ENCODE results near the gene CFAP74. TPM values are rescaled to one million over a fixed set of nuclear protein-coding genes. Genes with fewer than 3 reads are reported as not detected.

CFAP74 gene
- total and polyA plus RNA-seq, 2 of the 13 experiments (the other 11 are each of a cell fraction or from before 2014, with no cell fraction given): 0.27 to 0.62 TPM

DNA sequence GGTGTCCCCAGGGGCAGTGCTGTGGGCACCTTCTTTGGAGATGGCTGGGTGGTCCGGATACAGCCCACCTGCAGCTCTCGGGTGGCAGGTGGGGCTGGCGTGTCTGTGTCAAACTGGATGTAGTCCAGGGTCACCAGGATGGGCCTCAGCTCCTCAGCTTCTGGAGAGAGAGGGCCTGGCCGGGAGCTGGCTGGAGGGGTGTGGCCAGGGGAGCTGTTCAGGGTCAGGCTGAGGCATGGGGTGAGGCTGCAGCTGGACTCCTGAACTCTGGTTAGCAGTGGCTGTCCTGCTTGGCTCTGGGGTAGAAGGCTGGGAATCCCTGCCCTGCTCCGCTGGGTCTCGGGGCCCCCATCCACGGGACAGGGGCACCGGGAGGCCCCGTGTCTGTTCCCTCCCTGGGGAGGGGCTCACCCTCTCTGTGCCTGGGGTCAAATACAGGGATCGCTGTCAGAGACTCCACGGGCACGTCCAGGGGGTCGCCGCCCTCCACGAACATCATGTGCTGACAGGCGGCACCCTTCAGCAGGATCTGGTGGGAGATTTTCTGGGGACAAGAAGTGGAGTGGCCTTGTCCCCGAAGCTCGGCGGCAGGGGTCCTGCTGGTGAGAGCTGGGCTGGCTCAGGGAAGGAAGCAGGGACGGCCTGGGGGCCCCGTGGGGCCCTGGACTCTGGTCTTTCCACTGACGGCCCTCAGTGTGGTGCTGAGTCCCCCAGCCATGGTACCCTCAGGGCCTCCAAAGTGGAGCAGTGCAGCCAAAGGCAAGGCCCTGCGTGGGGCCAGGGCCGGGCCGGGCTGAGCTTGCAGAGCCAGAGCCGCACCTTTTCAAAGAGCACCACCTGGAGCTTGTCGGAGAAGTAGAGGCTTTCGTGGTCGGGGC is 80.4 kb downstream of the CFAP74 start (continued):
- TF ChIP-seq, protein P1, sequence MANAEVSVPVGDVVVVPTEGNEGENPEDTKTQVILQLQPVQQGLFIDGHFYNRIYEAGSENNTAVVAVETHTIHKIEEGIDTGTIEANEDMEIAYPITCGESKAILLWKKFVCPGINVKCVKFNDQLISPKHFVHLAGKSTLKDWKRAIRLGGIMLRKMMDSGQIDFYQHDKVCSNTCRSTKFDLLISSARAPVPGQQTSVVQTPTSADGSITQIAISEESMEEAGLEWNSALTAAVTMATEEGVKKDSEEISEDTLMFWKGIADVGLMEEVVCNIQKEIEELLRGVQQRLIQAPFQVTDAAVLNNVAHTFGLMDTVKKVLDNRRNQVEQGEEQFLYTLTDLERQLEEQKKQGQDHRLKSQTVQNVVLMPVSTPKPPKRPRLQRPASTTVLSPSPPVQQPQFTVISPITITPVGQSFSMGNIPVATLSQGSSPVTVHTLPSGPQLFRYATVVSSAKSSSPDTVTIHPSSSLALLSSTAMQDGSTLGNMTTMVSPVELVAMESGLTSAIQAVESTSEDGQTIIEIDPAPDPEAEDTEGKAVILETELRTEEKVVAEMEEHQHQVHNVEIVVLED (CRISPR knock-in tag; IDR thresholded peaks at IDR 0.05; ENCODE audit: borderline replicate concordance): peak; percentile 56; the same call in 1 of the 2 replicates
- TF ChIP-seq HOXA5 (CRISPR knock-in tag; IDR thresholded peaks at IDR 0.05) (0 out of 2 replicates have a peak, but pooled peaks have one; percentile 28), JDP2 (CRISPR knock-in tag; IDR thresholded peaks at IDR 0.05; ENCODE audit: borderline replicate concordance) (no peak), SOX5 (CRISPR knock-in tag; IDR thresholded peaks at IDR 0.05; ENCODE audit: borderline replicate concordance) (no peak), ZNF331 (CRISPR knock-in tag; IDR thresholded peaks at IDR 0.05) (no peak), ESRRA (CRISPR knock-in tag; IDR thresholded peaks at IDR 0.05; ENCODE audit: low read depth) (0 out of 2 replicates have a peak, but pooled peaks have one; percentile 66), MAFG (CRISPR knock-in tag; IDR thresholded peaks at IDR 0.05) (no peak), MBD4 (IDR thresholded peaks at IDR 0.05; ENCODE audit: borderline replicate concordance, low read length) (no peak), ZFP36L2 (CRISPR knock-in tag; IDR thresholded peaks at IDR 0.05) (no peak), RXRA (CRISPR knock-in tag; IDR thresholded peaks at IDR 0.05) (peak; percentile 81), ZNF136 (CRISPR knock-in tag; IDR thresholded peaks at IDR 0.05; ENCODE audit: low read depth) (no peak), SNRNP70 (IDR thresholded peaks at IDR 0.05; ENCODE audit: low read depth, low read length) (no peak), TOE1 (CRISPR knock-in tag; IDR thresholded peaks at IDR 0.05) (no peak), FOXC1 (CRISPR knock-in tag; IDR thresholded peaks at IDR 0.05; ENCODE audit: borderline replicate concordance) (peak; percentile 69; the same call in 1 of the 2 replicates), ZNF850 (CRISPR knock-in tag; conservative IDR thresholded peaks at IDR 0.05) (no peak), ZNF383 (CRISPR knock-in tag; IDR thresholded peaks at IDR 0.05; ENCODE audit: borderline replicate concordance) (0 out of 2 replicates have a peak, but pooled peaks have one; percentile 35), SIX1 (CRISPR knock-in tag; IDR thresholded peaks at IDR 0.05; ENCODE audit: borderline replicate concordance) (no peak)
- TF ChIP-seq, protein P2, sequence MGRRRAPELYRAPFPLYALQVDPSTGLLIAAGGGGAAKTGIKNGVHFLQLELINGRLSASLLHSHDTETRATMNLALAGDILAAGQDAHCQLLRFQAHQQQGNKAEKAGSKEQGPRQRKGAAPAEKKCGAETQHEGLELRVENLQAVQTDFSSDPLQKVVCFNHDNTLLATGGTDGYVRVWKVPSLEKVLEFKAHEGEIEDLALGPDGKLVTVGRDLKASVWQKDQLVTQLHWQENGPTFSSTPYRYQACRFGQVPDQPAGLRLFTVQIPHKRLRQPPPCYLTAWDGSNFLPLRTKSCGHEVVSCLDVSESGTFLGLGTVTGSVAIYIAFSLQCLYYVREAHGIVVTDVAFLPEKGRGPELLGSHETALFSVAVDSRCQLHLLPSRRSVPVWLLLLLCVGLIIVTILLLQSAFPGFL (CRISPR knock-in tag; IDR thresholded peaks at IDR 0.05): no peak
- TF ChIP-seq, protein P3, sequence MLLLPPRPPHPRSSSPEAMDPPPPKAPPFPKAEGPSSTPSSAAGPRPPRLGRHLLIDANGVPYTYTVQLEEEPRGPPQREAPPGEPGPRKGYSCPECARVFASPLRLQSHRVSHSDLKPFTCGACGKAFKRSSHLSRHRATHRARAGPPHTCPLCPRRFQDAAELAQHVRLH (CRISPR knock-in tag; IDR thresholded peaks at IDR 0.05; ENCODE audit: borderline replicate concordance, low read depth): peak; percentile 66; the same call in 1 of the 2 replicates
- TF ChIP-seq, protein P4, sequence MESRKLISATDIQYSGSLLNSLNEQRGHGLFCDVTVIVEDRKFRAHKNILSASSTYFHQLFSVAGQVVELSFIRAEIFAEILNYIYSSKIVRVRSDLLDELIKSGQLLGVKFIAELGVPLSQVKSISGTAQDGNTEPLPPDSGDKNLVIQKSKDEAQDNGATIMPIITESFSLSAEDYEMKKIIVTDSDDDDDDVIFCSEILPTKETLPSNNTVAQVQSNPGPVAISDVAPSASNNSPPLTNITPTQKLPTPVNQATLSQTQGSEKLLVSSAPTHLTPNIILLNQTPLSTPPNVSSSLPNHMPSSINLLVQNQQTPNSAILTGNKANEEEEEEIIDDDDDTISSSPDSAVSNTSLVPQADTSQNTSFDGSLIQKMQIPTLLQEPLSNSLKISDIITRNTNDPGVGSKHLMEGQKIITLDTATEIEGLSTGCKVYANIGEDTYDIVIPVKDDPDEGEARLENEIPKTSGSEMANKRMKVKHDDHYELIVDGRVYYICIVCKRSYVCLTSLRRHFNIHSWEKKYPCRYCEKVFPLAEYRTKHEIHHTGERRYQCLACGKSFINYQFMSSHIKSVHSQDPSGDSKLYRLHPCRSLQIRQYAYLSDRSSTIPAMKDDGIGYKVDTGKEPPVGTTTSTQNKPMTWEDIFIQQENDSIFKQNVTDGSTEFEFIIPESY (CRISPR knock-in tag; IDR thresholded peaks at IDR 0.05): no peak
- TF ChIP-seq, protein P5, sequence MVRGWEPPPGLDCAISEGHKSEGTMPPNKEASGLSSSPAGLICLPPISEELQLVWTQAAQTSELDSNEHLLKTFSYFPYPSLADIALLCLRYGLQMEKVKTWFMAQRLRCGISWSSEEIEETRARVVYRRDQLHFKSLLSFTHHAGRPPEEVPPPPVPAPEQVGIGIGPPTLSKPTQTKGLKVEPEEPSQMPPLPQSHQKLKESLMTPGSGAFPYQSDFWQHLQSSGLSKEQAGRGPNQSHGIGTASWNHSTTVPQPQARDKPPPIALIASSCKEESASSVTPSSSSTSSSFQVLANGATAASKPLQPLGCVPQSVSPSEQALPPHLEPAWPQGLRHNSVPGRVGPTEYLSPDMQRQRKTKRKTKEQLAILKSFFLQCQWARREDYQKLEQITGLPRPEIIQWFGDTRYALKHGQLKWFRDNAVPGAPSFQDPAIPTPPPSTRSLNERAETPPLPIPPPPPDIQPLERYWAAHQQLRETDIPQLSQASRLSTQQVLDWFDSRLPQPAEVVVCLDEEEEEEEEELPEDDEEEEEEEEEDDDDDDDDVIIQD (CRISPR knock-in tag; IDR thresholded peaks at IDR 0.05; ENCODE audit: low read depth): peak; percentile 44; the same call in 1 of the 2 replicates
- TF ChIP-seq, protein P6, sequence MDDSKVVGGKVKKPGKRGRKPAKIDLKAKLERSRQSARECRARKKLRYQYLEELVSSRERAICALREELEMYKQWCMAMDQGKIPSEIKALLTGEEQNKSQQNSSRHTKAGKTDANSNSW (CRISPR knock-in tag; IDR thresholded peaks at IDR 0.05; ENCODE audit: borderline replicate concordance): peak; percentile 23; the same call in 1 of the 2 replicates

Data from HepG2 (cell line).